AG04450 (cell line): Measurements from ENCODE around the gene OR2AE1. TPM values are rescaled to one million over a fixed set of nuclear protein-coding genes. Genes with fewer than 3 reads are reported as not detected.

Source experiments
- CTCF ChIA-PET: fragments of 300-600, 350-600 bp; formaldehyde crosslinking; extraction: SDS; loops from one replicate; lab custom pipeline; 2022; ENCODE audit warnings: antibody characterized with exemption, inconsistent platforms; lab: Charles Lee
- POLR2A ChIA-PET: fragments of 350-600 bp; formaldehyde crosslinking; extraction: SDS; loops from one replicate; lab custom pipeline; 2021; ENCODE audit warnings: antibody characterized with exemption, inconsistent platforms; lab: Yijun Ruan, JAX
- DNase-seq: peaks from one replicate; pipeline ENCODE4 v3.0.0-alpha.2; 2011; ENCODE audit warnings: low read depth, low spot score
- H3K27ac ChIP-seq: one replicate; pipeline ENCODE4 v1.5.1; 2012; ENCODE audit warnings: low read depth, low read length, control low read depth
- H3K27me3 ChIP-seq: one replicate; pipeline ENCODE4 v1.6.0; 2012; ENCODE audit warnings: low read length; ENCODE audit not compliant: control insufficient read depth, insufficient read depth
- H3K4me3 ChIP-seq: 2 replicates; pipeline ENCODE4 v1.5.1; 2011; ENCODE audit warnings: mild to moderate bottlenecking, low read depth, low read length, control low read depth
- H3K9me3 ChIP-seq: 2 replicates; pipeline ENCODE4 v1.5.1; 2012; ENCODE audit warnings: low read length; ENCODE audit not compliant: control insufficient read depth, insufficient read depth
- CTCF ChIP-seq: IDR thresholded peaks from 2 replicates; pipeline ENCODE4 v1.5.1; 2011; ENCODE audit warnings: low read depth, low read length, control low read depth, inconsistent platforms
- polyA plus RNA-seq: library from polyadenylated mRNA; depleted of rRNA; stranded (reverse); fragments of >200 nt; gene quantifications from 2 replicates; pipeline ENCODE4 v1.2.3, GENCODE V29; 2011

The OR2AE1 gene
- polyA plus RNA-seq, 1 experiment, result not detected

- peaks cover 12% of the 10 kb centered on the region for H3K27me3 ChIP-seq
- CTCF ChIA-PET, result no interaction called here
- POLR2A ChIA-PET, result interaction anchor here (0.5 kb wide), 1 partner anchor 62 kb away, joined by 3 read pairs; no protein-coding TSS in a partner anchor
- no peaks in the 10 kb centered on the region for H3K9me3 ChIP-seq
- peak; percentile 1 for DNase-seq
- H3K4me3 ChIP-seq, result no peak overlapping the region
- H3K27ac ChIP-seq, result no peak overlapping the region
- no peak for TF ChIP-seq CTCF
These were observed 16.3 kb downstream of the OR2AE1 start for GRCh38 chr7:99860281-99861127.

- Histone ChIP-seq H3K27ac (no peak overlapping the region), H3K9me3 (no peaks in the 10 kb centered on the region), H3K27me3 (peaks cover 3% of the 10 kb centered on the region), H3K4me3 (no peak overlapping the region)
- no peak for DNase-seq
- POLR2A ChIA-PET, result no interaction called here
- CTCF ChIA-PET, result no interaction called here
- no peak for TF ChIP-seq CTCF
These were observed 21.6 kb downstream of the OR2AE1 start for GRCh38 chr7:99855236-99855635.

GRCh38 chr7:99848420-99849216, 28.2 kb downstream of the OR2AE1 start:
- Histone ChIP-seq H3K27me3 (peaks cover 5% of the 10 kb centered on the region), H3K4me3 (no peak overlapping the region), H3K9me3 (no peaks in the 10 kb centered on the region), H3K27ac (no peak overlapping the region)
- no peak for TF ChIP-seq CTCF
- ChIA-PET POLR2A (no interaction called here), CTCF (no interaction called here)
- DNase-seq, result no peak

- peaks cover 7% of the 10 kb centered on the region for H3K27me3 ChIP-seq
- TF ChIP-seq CTCF, result no peak
These were observed 32.5 kb downstream of the OR2AE1 start for GRCh38 chr7:99844328-99844727.

GRCh38 chr7:99843808-99844207, 33.0 kb downstream of the OR2AE1 start:
- CTCF ChIA-PET, result no interaction called here
- H3K27ac ChIP-seq, result no peak overlapping the region
- no peaks in the 10 kb centered on the region for H3K9me3 ChIP-seq
- TF ChIP-seq CTCF, result no peak
- DNase-seq, result no peak
- POLR2A ChIA-PET, result no interaction called here
- H3K27me3 ChIP-seq, result peaks cover 11% of the 10 kb centered on the region
- H3K4me3 ChIP-seq, result no peak overlapping the region

More at GRCh38 chr7:99844328-99844727, 32.5 kb downstream of the OR2AE1 start:
- Histone ChIP-seq H3K27ac (no peak overlapping the region), H3K9me3 (no peaks in the 10 kb centered on the region), H3K4me3 (no peak overlapping the region)
- no peak for DNase-seq
- CTCF ChIA-PET, result no interaction called here
- POLR2A ChIA-PET, result no interaction called here
